Glutamatergic neuron (in vitro differentiated cells): ENCODE results near the gene RSAD2. TPM values are rescaled to one million over a fixed set of nuclear protein-coding genes. Genes with fewer than 3 reads are reported as not detected.

Experiments used
- DNase-seq: peaks from one replicate; pipeline ENCODE4 v3.0.0; 2022
- H3K27ac Mint-ChIP-seq: one replicate; pipeline ENCODE4 v1.8.0; 2020; ENCODE audit warnings: mild to moderate bottlenecking, mixed read lengths, inconsistent platforms; ENCODE audit not compliant: unreplicated experiment
- H3K27me3 Mint-ChIP-seq: one replicate; pipeline ENCODE4 v1.8.0; 2020; ENCODE audit warnings: mild to moderate bottlenecking, moderate library complexity, mixed read lengths, inconsistent platforms; ENCODE audit not compliant: unreplicated experiment
- H3K36me3 Mint-ChIP-seq: one replicate; pipeline ENCODE4 v1.8.0; 2020; ENCODE audit warnings: mild to moderate bottlenecking, mixed read lengths, inconsistent platforms; ENCODE audit not compliant: unreplicated experiment
- H3K4me1 Mint-ChIP-seq: one replicate; pipeline ENCODE4 v1.8.0; 2020; ENCODE audit warnings: mild to moderate bottlenecking, low read depth, mixed read lengths, inconsistent platforms; ENCODE audit not compliant: unreplicated experiment
- H3K4me3 Mint-ChIP-seq: one replicate; pipeline ENCODE4 v1.8.0; 2020; ENCODE audit warnings: mild to moderate bottlenecking, mixed read lengths, inconsistent platforms; ENCODE audit not compliant: unreplicated experiment
- H3K9me3 Mint-ChIP-seq: one replicate; pipeline ENCODE4 v1.8.0; 2020; ENCODE audit warnings: mild to moderate bottlenecking, moderate library complexity, mixed read lengths, inconsistent platforms; ENCODE audit not compliant: unreplicated experiment
- CTCF ChIP-seq: fragments of 200-600 bp; sonication (generic); IDR thresholded peaks from one replicate; pipeline ENCODE4 v1.5.0; 2021; ENCODE audit not compliant: partially characterized antibody, unreplicated experiment
- total RNA-seq: library from RNA; stranded (reverse); fragmentation: NEBNext Ultra II Directional; extraction: Animal tissue kit (Norgen Biotek cat#: 25700); gene quantifications from one replicate; pipeline ENCODE4 v1.2.1, GENCODE V29; 2021; ENCODE audit not compliant: unreplicated experiment

RSAD2 gene
- total RNA-seq, 1 donor from 2014 or later: not detected

GRCh38 chr2:6833300-6833604, 44.3 kb upstream of the RSAD2 start:
- H3K36me3 Mint-ChIP-seq: peaks cover 26% of the 10 kb centered on the region
- no peak for TF ChIP-seq CTCF
- no peak for DNase-seq
- H3K4me3 Mint-ChIP-seq: no peak overlapping the region
- no peaks in the 10 kb centered on the region for H3K27me3 Mint-ChIP-seq
- no peaks in the 10 kb centered on the region for H3K4me1 Mint-ChIP-seq
- no peak overlapping the region for H3K27ac Mint-ChIP-seq
- H3K9me3 Mint-ChIP-seq: peaks cover 7% of the 10 kb centered on the region

GRCh38 chr2:6834163-6834562, 43.4 kb upstream of the RSAD2 start:
- H3K27ac Mint-ChIP-seq: no peak overlapping the region
- TF ChIP-seq CTCF: no peak
- H3K4me1 Mint-ChIP-seq: no peaks in the 10 kb centered on the region
- H3K27me3 Mint-ChIP-seq: no peaks in the 10 kb centered on the region
- H3K4me3 Mint-ChIP-seq: no peak overlapping the region
- peaks cover 7% of the 10 kb centered on the region for H3K9me3 Mint-ChIP-seq
- DNase-seq: no peak
- peaks cover 28% of the 10 kb centered on the region for H3K36me3 Mint-ChIP-seq

DNA sequence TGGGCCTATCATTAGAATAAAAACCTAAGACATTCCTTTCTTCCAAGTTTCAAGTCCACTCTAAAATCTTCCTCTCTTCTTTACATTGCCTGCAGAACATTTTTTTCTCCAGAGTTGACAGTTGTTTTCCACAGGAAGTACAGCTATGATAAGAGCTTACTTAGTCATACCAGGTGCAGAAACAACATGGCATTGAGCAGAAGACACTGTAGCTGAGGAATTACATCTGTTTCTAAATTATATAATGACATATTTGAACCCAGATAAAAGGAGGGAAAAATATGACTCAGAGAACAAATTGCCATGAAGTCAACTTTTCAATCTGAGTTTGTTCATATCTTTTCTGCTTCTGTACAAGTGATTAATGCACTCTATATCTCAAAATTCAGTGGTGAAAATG, 42.1 kb upstream of the RSAD2 start:
- no peak for TF ChIP-seq CTCF
- Mint-ChIP-seq H3K36me3 (peaks cover 22% of the 10 kb centered on the region), H3K27ac (no peak overlapping the region), H3K9me3 (peaks cover 7% of the 10 kb centered on the region), H3K4me1 (no peaks in the 10 kb centered on the region), H3K27me3 (no peaks in the 10 kb centered on the region), H3K4me3 (no peak overlapping the region)
- no peak for DNase-seq

GRCh38 chr2:6838673-6839319, 38.8 kb upstream of the RSAD2 start:
- Mint-ChIP-seq H3K36me3 (peaks cover 14% of the 10 kb centered on the region), H3K27ac (no peak overlapping the region), H3K4me1 (no peaks in the 10 kb centered on the region), H3K4me3 (no peak overlapping the region), H3K27me3 (no peaks in the 10 kb centered on the region), H3K9me3 (peaks cover 3% of the 10 kb centered on the region)
- no peak for TF ChIP-seq CTCF
- DNase-seq: no peak

DNA sequence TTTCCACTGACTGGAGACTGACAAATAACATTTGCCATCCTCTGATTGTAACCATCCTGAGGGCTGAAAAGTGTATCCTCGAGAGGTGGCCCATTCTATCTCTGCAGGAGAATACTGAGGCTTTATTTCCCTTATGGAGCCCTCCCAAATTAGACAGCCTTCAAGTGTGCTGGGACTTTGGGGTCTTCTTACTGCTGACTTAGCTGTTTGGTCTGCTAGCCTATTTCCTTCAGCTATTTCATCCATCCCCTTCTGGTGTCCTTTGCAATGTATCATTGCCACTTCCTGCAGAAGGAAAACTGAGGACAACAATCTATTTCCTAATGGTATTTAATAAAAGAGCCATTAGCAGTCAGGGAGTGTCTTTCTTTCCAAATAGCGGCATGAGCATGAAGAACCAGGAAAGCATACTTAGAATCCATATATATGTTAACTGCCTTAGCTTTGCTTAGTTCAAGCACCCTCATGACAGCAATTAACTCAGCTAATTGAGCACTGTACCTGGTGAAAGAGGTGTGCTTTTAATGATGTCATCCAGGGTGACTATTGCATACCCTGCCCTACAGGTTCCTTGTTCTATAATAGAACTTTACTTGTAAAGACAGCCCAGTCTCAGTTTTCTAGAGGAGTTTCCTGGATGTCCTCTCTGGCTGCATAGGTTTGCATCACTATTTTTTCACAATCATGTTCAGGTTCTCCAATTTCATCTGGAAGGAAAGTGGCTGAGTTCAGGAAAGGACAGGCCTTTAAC, 35.9 kb upstream of the RSAD2 start:
- Mint-ChIP-seq H3K4me3 (no peak overlapping the region), H3K27ac (no peak overlapping the region), H3K4me1 (no peaks in the 10 kb centered on the region), H3K36me3 (peaks cover 32% of the 10 kb centered on the region), H3K9me3 (peaks cover 16% of the 10 kb centered on the region), H3K27me3 (no peaks in the 10 kb centered on the region)
- no peak for DNase-seq
- no peak for TF ChIP-seq CTCF
